Activated CD4-positive, alpha-beta memory T cell treated with anti-CD3 and anti-CD28 coated beads, Interleukin-2, amount 10 ng/mL, durations not matched to agents 7 days and 5 days (primary cell): ENCODE measurements around the gene CERS4. TPM values are rescaled to one million over a fixed set of nuclear protein-coding genes. Genes with fewer than 3 reads are reported as not detected.

Source experiments
- CTCF ChIA-PET: fragments of 350-600 bp; sonication (Branson Sonifier 250); formaldehyde crosslinking; loops from one replicate; lab custom pipeline; 2021; ENCODE audit warnings: antibody characterized with exemption, inconsistent platforms; lab: Charles Lee
- POLR2A ChIA-PET: fragments of 350-600 bp; sonication (Branson Sonifier 250); formaldehyde crosslinking; loops from one replicate; lab custom pipeline; 2021; ENCODE audit warnings: antibody characterized with exemption; lab: Charles Lee
- DNase-seq: peaks from one replicate; pipeline ENCODE4 v3.0.0-alpha.2; 2020
- H3K27ac Mint-ChIP-seq: one replicate; pipeline ENCODE4 v1.8.0; 2021; ENCODE audit warnings: mild to moderate bottlenecking, mixed read lengths
- H3K27me3 Mint-ChIP-seq: one replicate; pipeline ENCODE4 v1.8.0; 2021; ENCODE audit warnings: mixed read lengths
- H3K36me3 Mint-ChIP-seq: one replicate; pipeline ENCODE4 v1.8.0; 2021; ENCODE audit warnings: low read depth, mixed read lengths
- H3K4me1 Mint-ChIP-seq: one replicate; pipeline ENCODE4 v1.8.0; 2021; ENCODE audit warnings: mixed read lengths
- H3K4me3 Mint-ChIP-seq: one replicate; pipeline ENCODE4 v1.8.0; 2021; ENCODE audit warnings: mild to moderate bottlenecking, mixed read lengths
- H3K9me3 Mint-ChIP-seq: one replicate; pipeline ENCODE4 v1.8.0; 2021; ENCODE audit warnings: mixed read lengths
- total RNA-seq, 2 experiments: library from RNA; stranded (reverse); gene quantifications; one replicate each; pipeline ENCODE4 v1.2.3, GENCODE V29; 2021

Gene CERS4
- 10 to 100 TPM; 23.2 TPM for total RNA-seq

GRCh38 chr19:8208922-8209461, at the start of gene CERS4:
TSS of gene CERS4 (plus strand) at chr19:8209370. CDS start at chr19:8251077, 41,707 bp downstream.
- Mint-ChIP-seq H3K4me3 (peak within 1 kb of the TSS; percentile 79), H3K27ac (peak within 1 kb of the TSS; percentile 81), H3K36me3 (no peaks in the 10 kb centered on the region), H3K9me3 (no peaks in the 10 kb centered on the region), H3K27me3 (peaks cover 3% of the 10 kb centered on the region), H3K4me1 (peaks cover 27% of the 10 kb centered on the region)
- ChIA-PET CTCF (interaction anchor here (1.0 to 1.7 kb wide), 4 partner anchors 14 to 265 kb away, joined by 3 to 5 read pairs (median 4); partner anchors contain the start of gene TIMM44), POLR2A (interaction anchor here (0.7 to 9.8 kb wide), 7 partner anchors 10 to 264 kb away, joined by 3 to 67 read pairs (median 5); partner anchors contain the start of gene MARCHF2)
- peak; percentile 79 for DNase-seq

- Mint-ChIP-seq H3K36me3 (no peaks in the 10 kb centered on the region), H3K9me3 (no peaks in the 10 kb centered on the region), H3K4me3 (no peak overlapping the region), H3K4me1 (peaks cover 8% of the 10 kb centered on the region), H3K27me3 (peaks cover 9% of the 10 kb centered on the region), H3K27ac (no peak overlapping the region)
- POLR2A ChIA-PET, result no interaction called here
- DNase-seq, result peak; percentile 18
- CTCF ChIA-PET, result interaction anchor here (0.6 to 1.5 kb wide), 2 partner anchors 91 to 106 kb away, joined by 3 to 5 read pairs; no protein-coding TSS in a partner anchor
Measured at GRCh38 chr19:8161135-8161646, 48.0 kb upstream of the CERS4 start.

- no peaks in the 10 kb centered on the region for H3K27me3 Mint-ChIP-seq
- DNase-seq, result no peak
- H3K9me3 Mint-ChIP-seq, result no peaks in the 10 kb centered on the region
- H3K4me3 Mint-ChIP-seq, result no peak overlapping the region
- H3K4me1 Mint-ChIP-seq, result peaks cover 8% of the 10 kb centered on the region
- no peak overlapping the region for H3K27ac Mint-ChIP-seq
- H3K36me3 Mint-ChIP-seq, result no peaks in the 10 kb centered on the region
- CTCF ChIA-PET, result no interaction called here
- POLR2A ChIA-PET, result no interaction called here
Measured at GRCh38 chr19:8163759-8164158, 45.4 kb upstream of the CERS4 start.

- Mint-ChIP-seq H3K4me3 (no peak overlapping the region), H3K27ac (no peak overlapping the region), H3K4me1 (no peaks in the 10 kb centered on the region), H3K27me3 (no peaks in the 10 kb centered on the region), H3K36me3 (no peaks in the 10 kb centered on the region), H3K9me3 (no peaks in the 10 kb centered on the region)
- POLR2A ChIA-PET, result no interaction called here
- CTCF ChIA-PET, result no interaction called here
- DNase-seq, result no peak
Measured at GRCh38 chr19:8167985-8168384, 41.2 kb upstream of the CERS4 start.

GRCh38 chr19:8168537-8168936, 40.6 kb upstream of the CERS4 start:
- Mint-ChIP-seq H3K4me3 (no peak overlapping the region), H3K9me3 (no peaks in the 10 kb centered on the region), H3K4me1 (no peaks in the 10 kb centered on the region), H3K27ac (no peak overlapping the region), H3K36me3 (no peaks in the 10 kb centered on the region), H3K27me3 (no peaks in the 10 kb centered on the region)
- CTCF ChIA-PET, result no interaction called here
- POLR2A ChIA-PET, result no interaction called here
- DNase-seq, result no peak

- H3K27ac Mint-ChIP-seq, result no peak overlapping the region
- no peaks in the 10 kb centered on the region for H3K36me3 Mint-ChIP-seq
- no peaks in the 10 kb centered on the region for H3K4me1 Mint-ChIP-seq
- ChIA-PET POLR2A (interaction anchor here (0.8 kb wide), 1 partner anchor 20 kb away, joined by 3 read pairs; no protein-coding TSS in a partner anchor), CTCF (interaction anchor here (0.6 kb wide), 1 partner anchor 13 kb away, joined by 3 read pairs; no protein-coding TSS in a partner anchor)
- no peaks in the 10 kb centered on the region for H3K9me3 Mint-ChIP-seq
- no peak overlapping the region for H3K4me3 Mint-ChIP-seq
- DNase-seq, result no peak
- H3K27me3 Mint-ChIP-seq, result no peaks in the 10 kb centered on the region
Measured at GRCh38 chr19:8174706-8175105, 34.5 kb upstream of the CERS4 start.

- Mint-ChIP-seq H3K27ac (no peak overlapping the region), H3K36me3 (no peaks in the 10 kb centered on the region), H3K4me1 (peaks cover 6% of the 10 kb centered on the region), H3K27me3 (peaks cover 2% of the 10 kb centered on the region), H3K4me3 (no peak overlapping the region), H3K9me3 (no peaks in the 10 kb centered on the region)
- DNase-seq, result no peak
- ChIA-PET POLR2A (interaction anchor here (2.6 to 4.2 kb wide), 2 partner anchors 14 to 30 kb away, joined by 21 to 26 read pairs; partner anchors contain the start of gene CERS4), CTCF (interaction anchor here (0.9 to 1.6 kb wide), 2 partner anchors 13 to 236 kb away, joined by 3 read pairs; partner anchors contain the start of gene TIMM44)
Measured at GRCh38 chr19:8180018-8180417, 29.2 kb upstream of the CERS4 start.

- CTCF ChIA-PET, result no interaction called here
- Mint-ChIP-seq H3K36me3 (no peaks in the 10 kb centered on the region), H3K4me1 (peaks cover 11% of the 10 kb centered on the region), H3K27me3 (peaks cover 2% of the 10 kb centered on the region), H3K9me3 (no peaks in the 10 kb centered on the region), H3K27ac (no peak overlapping the region), H3K4me3 (no peak overlapping the region)
- POLR2A ChIA-PET, result interaction anchor here (0.8 kb wide), 1 partner anchor 26 kb away, joined by 3 read pairs; no protein-coding TSS in a partner anchor
- DNase-seq, result no peak
Measured at GRCh38 chr19:8184274-8184673, 24.9 kb upstream of the CERS4 start.

- no peaks in the 10 kb centered on the region for H3K9me3 Mint-ChIP-seq
- H3K27ac Mint-ChIP-seq, result no peak overlapping the region
- ChIA-PET CTCF (interaction anchor here (0.9 kb wide), 1 partner anchor 242 kb away, joined by 3 read pairs; the partner anchor contains the start of gene TIMM44), POLR2A (interaction anchor here (0.8 kb wide), 1 partner anchor 25 kb away, joined by 3 read pairs; no protein-coding TSS in a partner anchor)
- no peak for DNase-seq
- H3K27me3 Mint-ChIP-seq, result peaks cover 2% of the 10 kb centered on the region
- no peaks in the 10 kb centered on the region for H3K36me3 Mint-ChIP-seq
- no peak overlapping the region for H3K4me3 Mint-ChIP-seq
- H3K4me1 Mint-ChIP-seq, result peaks cover 11% of the 10 kb centered on the region
Measured at GRCh38 chr19:8185343-8186068, 23.7 kb upstream of the CERS4 start.

- ChIA-PET CTCF (interaction anchor here (0.6 kb wide), 2 partner anchors 79 to 1684 kb away, joined by 3 to 4 read pairs; no protein-coding TSS in a partner anchor), POLR2A (no interaction called here)
- Mint-ChIP-seq H3K9me3 (no peaks in the 10 kb centered on the region), H3K36me3 (peaks cover 2% of the 10 kb centered on the region), H3K4me1 (peaks cover 48% of the 10 kb centered on the region), H3K4me3 (no peak overlapping the region), H3K27ac (peak overlapping the region; percentile 60), H3K27me3 (no peaks in the 10 kb centered on the region)
- DNase-seq, result no peak
Measured at GRCh38 chr19:8192221-8192820, 16.8 kb upstream of the CERS4 start.

- DNase-seq, result peak; percentile 82
- H3K36me3 Mint-ChIP-seq, result peaks cover 2% of the 10 kb centered on the region
- H3K27me3 Mint-ChIP-seq, result no peaks in the 10 kb centered on the region
- POLR2A ChIA-PET, result interaction anchor here (0.6 to 4.4 kb wide), 6 partner anchors 12 to 36 kb away, joined by 3 to 67 read pairs (median 4); partner anchors contain the start of gene CERS4
- peak overlapping the region; percentile 71 for H3K4me3 Mint-ChIP-seq
- CTCF ChIA-PET, result interaction anchor here (0.7 to 1.2 kb wide), 5 partner anchors 13 to 251 kb away, joined by 3 to 5 read pairs (median 4); partner anchors contain the start of genes CERS4 and TIMM44
- peak overlapping the region; percentile 99 for H3K27ac Mint-ChIP-seq
- peaks cover 46% of the 10 kb centered on the region for H3K4me1 Mint-ChIP-seq
- no peaks in the 10 kb centered on the region for H3K9me3 Mint-ChIP-seq
Measured at GRCh38 chr19:8194528-8195267, 14.5 kb upstream of the CERS4 start.
